Stomach smooth muscle (tissue), 2 donors: ENCODE data around the gene MTMR10.

Experiments
- H3K27ac ChIP-seq: one replicate; pipeline ENCODE4 v1.7.0; 2013; ENCODE audit warnings: mild to moderate bottlenecking, low read length, inconsistent platforms
- H3K27me3 ChIP-seq, 2 donors: one replicate each; pipeline ENCODE4 v1.7.0; 2013; ENCODE audit warnings: low read length in 2 of 2; ENCODE audit not compliant: insufficient read depth in 2 of 2, control insufficient read depth in 1 of 2
- H3K36me3 ChIP-seq, 2 donors: one replicate each; pipeline ENCODE4 v1.7.0; 2013; ENCODE audit warnings: low read length in 2 of 2; ENCODE audit not compliant: control insufficient read depth in 2 of 2, insufficient read depth in 2 of 2
- H3K4me1 ChIP-seq: one replicate; pipeline ENCODE4 v1.7.0; 2013; ENCODE audit warnings: low read length; ENCODE audit not compliant: control insufficient read depth, insufficient read depth
- H3K4me3 ChIP-seq, 2 donors: one replicate each; pipeline ENCODE4 v1.7.0; 2013; ENCODE audit warnings: low read length in 2 of 2
- H3K9ac ChIP-seq, 2 donors: one replicate each; pipeline ENCODE4 v1.7.0; 2013; ENCODE audit warnings: low read length in 2 of 2, mild to moderate bottlenecking in 1 of 2
- H3K9me3 ChIP-seq, 2 donors: one replicate each; pipeline ENCODE4 v1.7.0; 2013; ENCODE audit warnings: low read length in 2 of 2; ENCODE audit not compliant: control insufficient read depth in 2 of 2
- donor health status: healthy.
- donor health status: Pancreatic carcinoma.

MTMR10 gene

DNA sequence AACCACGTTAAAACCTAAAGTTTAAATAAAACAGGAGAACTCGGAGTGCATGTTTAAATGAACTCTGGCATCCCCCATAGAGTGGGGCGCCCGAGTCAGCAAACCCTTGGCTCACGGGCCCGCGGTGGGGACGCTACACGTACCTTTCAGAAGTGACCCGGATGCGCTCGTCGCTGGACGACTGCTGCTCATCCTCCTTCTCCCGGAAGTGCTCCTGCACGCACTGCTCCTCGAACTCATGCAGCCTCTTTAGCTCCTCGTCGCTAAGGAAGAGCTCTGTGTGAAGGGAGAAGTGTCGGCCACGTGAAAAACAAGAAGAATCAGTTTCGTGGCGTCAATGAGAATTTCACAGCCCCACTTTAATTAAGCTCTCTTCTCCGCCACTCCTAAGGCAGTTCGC lies 34.6 kb upstream of the MTMR10 start:
- no peaks in the 10 kb centered on the region for H3K4me1 ChIP-seq
- no peak overlapping the region for H3K27ac ChIP-seq
- H3K36me3 ChIP-seq: no peaks in the 10 kb centered on the region
- no peak overlapping the region for H3K9ac ChIP-seq
- H3K27me3 ChIP-seq: no peaks in the 10 kb centered on the region
- H3K4me3 ChIP-seq: no peak overlapping the region
- no peaks in the 10 kb centered on the region for H3K9me3 ChIP-seq

DNA sequence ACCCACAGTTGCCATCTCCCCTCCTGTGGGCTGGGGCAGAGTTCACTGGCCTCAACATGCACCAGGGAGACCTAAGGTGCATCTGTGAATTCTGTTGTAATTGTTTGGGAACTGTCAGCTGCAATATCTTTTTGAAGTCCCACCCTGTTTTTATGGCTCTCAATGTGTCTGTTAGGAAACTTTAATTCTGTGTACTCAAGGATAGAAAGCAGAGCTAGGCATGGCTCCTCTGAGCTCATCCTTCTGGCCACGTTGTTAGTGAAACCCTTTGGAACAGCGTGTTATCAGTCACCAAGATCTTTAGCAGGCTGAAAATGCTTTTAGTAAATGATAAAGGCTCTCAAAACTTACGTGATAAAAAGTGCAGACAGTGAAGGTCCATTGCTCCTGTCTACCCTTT lies 33.6 kb upstream of the MTMR10 start:
- no peaks in the 10 kb centered on the region for H3K4me1 ChIP-seq
- no peaks in the 10 kb centered on the region for H3K36me3 ChIP-seq
- H3K27ac ChIP-seq: no peak overlapping the region
- H3K9me3 ChIP-seq: no peaks in the 10 kb centered on the region
- H3K9ac ChIP-seq: no peak overlapping the region
- no peaks in the 10 kb centered on the region for H3K27me3 ChIP-seq
- H3K4me3 ChIP-seq: no peak overlapping the region

DNA sequence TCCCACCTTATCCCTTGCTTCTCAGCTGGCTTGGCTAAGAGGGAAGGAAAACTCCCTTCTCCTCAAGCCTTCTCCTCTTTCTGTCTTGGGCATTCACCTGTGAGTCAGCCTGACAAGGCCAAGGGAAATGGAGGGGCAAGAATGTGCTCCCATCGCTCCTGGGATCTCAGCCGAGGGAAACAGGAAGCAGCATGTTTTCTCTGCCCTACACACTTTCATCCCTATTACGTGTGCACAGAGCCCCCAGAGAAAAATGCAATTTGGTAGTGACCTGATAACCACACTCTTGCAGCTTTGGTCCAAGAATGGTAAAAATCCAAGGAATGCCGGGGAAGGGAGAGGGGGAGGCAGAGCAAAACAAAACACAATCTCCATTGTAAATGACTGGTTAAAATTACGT lies 32.9 kb upstream of the MTMR10 start:
- no peak overlapping the region for H3K27ac ChIP-seq
- H3K4me3 ChIP-seq: no peak overlapping the region
- no peaks in the 10 kb centered on the region for H3K36me3 ChIP-seq
- H3K9ac ChIP-seq: no peak overlapping the region
- H3K9me3 ChIP-seq: no peaks in the 10 kb centered on the region
- no peaks in the 10 kb centered on the region for H3K4me1 ChIP-seq
- H3K27me3 ChIP-seq: no peaks in the 10 kb centered on the region

- Histone ChIP-seq H3K4me3 (no peak overlapping the region), H3K4me1 (no peaks in the 10 kb centered on the region), H3K9ac (no peak overlapping the region), H3K9me3 (no peaks in the 10 kb centered on the region), H3K36me3 (no peaks in the 10 kb centered on the region), H3K27ac (no peak overlapping the region), H3K27me3 (no peaks in the 10 kb centered on the region)
Measured at GRCh38 chr15:31023841-31024240, 32.4 kb upstream of the MTMR10 start.

- H3K9ac ChIP-seq: no peak overlapping the region
- no peaks in the 10 kb centered on the region for H3K27me3 ChIP-seq
- no peaks in the 10 kb centered on the region for H3K36me3 ChIP-seq
- no peak overlapping the region for H3K27ac ChIP-seq
- no peaks in the 10 kb centered on the region for H3K9me3 ChIP-seq
- H3K4me1 ChIP-seq: no peaks in the 10 kb centered on the region
- no peak overlapping the region for H3K4me3 ChIP-seq
Measured at GRCh38 chr15:31021067-31021665, 29.7 kb upstream of the MTMR10 start.

- no peaks in the 10 kb centered on the region for H3K36me3 ChIP-seq
Measured at GRCh38 chr15:31020542-31020941, 29.1 kb upstream of the MTMR10 start.

DNA sequence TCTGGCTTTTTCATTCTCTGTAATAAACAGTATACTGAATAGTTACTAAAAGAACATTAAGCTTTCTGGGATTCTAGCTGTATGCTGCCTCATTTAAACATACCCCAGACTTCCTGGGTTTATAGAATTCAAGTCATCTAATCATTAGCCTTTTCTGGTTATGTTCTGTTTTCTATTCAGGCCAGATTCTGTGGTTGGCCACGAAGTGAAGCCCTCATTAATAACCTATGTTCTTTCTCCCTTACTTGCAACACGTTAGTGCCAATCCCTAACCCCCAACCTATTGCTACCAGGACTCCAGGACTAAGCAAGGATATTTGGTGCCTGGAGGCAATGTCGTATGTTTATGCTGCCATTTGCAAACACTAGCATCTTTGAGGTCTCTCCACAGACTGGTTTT lies 28.6 kb upstream of the MTMR10 start:
- no peaks in the 10 kb centered on the region for H3K27me3 ChIP-seq
- H3K9me3 ChIP-seq: no peaks in the 10 kb centered on the region

More at GRCh38 chr15:31020542-31020941, 29.1 kb upstream of the MTMR10 start:
- H3K4me3 ChIP-seq: no peak overlapping the region
- no peaks in the 10 kb centered on the region for H3K4me1 ChIP-seq
- no peaks in the 10 kb centered on the region for H3K27me3 ChIP-seq
- no peak overlapping the region for H3K9ac ChIP-seq
- H3K9me3 ChIP-seq: no peaks in the 10 kb centered on the region
- H3K27ac ChIP-seq: no peak overlapping the region

DNA sequence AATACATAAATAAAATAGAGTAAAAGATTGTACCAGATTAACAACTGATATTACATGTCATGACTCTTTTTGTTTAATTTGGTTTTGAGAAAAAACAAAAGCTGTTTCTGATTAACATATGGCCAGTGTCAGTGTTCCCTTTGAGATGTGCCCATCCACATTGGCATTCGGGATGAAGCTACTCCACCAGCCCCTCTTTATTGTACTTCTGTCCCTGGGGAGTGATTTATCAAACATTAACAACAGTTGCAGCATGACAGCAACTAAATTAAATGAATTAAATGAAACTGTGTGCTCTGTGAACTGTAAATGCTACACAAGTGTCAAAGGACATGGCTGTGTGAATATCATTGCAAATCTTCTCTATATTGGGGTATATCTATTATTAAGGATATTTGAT lies 25.9 kb upstream of the MTMR10 start:
- no peaks in the 10 kb centered on the region for H3K36me3 ChIP-seq

More for the DNA sequence above, 28.6 kb upstream of the MTMR10 start:
- Histone ChIP-seq H3K9ac (no peak overlapping the region), H3K27ac (no peak overlapping the region), H3K4me3 (no peak overlapping the region), H3K36me3 (no peaks in the 10 kb centered on the region), H3K4me1 (no peaks in the 10 kb centered on the region)

DNA sequence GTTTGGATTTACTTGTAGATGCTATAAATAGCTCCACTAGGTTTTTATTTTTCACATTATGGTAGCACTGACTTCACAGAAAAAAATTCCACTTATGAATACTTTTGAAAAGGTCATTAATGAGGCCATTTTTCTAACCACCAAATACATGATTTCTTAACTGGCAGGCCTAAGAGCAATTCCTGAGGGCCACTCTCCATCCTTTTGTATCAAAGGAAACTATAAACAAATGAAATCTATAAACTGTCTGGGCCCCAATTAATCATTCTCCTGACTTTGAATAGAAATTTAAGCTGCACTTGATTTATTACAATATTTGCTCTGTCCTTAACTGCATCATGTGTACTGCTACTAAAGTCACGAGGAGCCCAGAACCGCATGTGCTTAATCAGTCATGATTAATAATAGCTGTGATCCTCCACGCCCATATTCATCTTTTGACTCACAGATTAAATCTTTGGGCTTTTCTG lies 25.1 kb upstream of the MTMR10 start:
- no peak overlapping the region for H3K27ac ChIP-seq
- no peak overlapping the region for H3K4me3 ChIP-seq
- H3K4me1 ChIP-seq: no peaks in the 10 kb centered on the region
- H3K36me3 ChIP-seq: no peaks in the 10 kb centered on the region
- H3K27me3 ChIP-seq: no peaks in the 10 kb centered on the region
- no peaks in the 10 kb centered on the region for H3K9me3 ChIP-seq
- H3K9ac ChIP-seq: no peak overlapping the region

More for the DNA sequence above, 25.9 kb upstream of the MTMR10 start:
- no peak overlapping the region for H3K9ac ChIP-seq
- H3K4me1 ChIP-seq: no peaks in the 10 kb centered on the region
- H3K27ac ChIP-seq: no peak overlapping the region
- H3K27me3 ChIP-seq: no peaks in the 10 kb centered on the region
- no peak overlapping the region for H3K4me3 ChIP-seq
- H3K9me3 ChIP-seq: no peaks in the 10 kb centered on the region

- Histone ChIP-seq H3K9me3 (no peaks in the 10 kb centered on the region), H3K27ac (no peak overlapping the region), H3K36me3 (no peaks in the 10 kb centered on the region), H3K4me3 (no peak overlapping the region), H3K9ac (no peak overlapping the region), H3K27me3 (no peaks in the 10 kb centered on the region), H3K4me1 (no peaks in the 10 kb centered on the region)
Measured at GRCh38 chr15:31014608-31014925, 23.1 kb upstream of the MTMR10 start.

DNA sequence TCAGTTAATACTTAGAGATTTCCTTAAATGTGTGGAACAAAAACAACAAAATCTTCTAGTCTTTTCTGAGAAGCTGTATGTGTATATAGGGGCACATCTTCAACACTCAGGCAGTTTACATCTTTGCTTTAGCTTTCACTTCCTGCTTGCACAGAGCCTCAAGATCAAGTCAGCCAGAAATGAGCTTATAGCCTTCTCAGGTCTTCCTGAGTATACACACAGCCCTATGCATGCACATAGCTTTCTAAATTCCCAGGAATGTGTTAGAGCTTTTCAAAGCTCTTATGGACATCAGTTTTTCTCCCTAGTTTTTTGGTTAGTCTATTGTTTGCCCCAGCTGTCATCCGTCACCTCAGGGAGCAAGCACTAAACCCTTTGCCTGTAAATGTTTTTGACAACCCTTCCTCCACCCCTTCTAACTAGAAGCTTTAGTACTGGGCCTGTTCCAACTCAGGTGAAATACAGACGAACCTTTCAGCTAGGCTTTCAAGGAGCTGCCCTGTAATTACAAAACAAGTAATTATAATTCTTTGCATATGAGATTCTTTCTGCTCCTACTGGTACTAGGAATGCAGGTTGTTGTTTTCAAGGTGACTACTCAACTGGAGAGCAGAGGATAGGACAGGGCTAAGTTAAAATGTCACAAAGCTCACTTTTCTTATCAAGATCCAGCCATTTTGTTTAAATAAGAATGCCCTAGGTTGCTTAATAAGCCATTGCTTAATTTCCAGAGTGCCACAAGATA lies 22.6 kb upstream of the MTMR10 start:
- Histone ChIP-seq H3K27me3 (no peaks in the 10 kb centered on the region), H3K4me3 (no peak overlapping the region), H3K36me3 (no peaks in the 10 kb centered on the region), H3K9ac (no peak overlapping the region), H3K4me1 (no peaks in the 10 kb centered on the region), H3K27ac (no peak overlapping the region), H3K9me3 (no peaks in the 10 kb centered on the region)
